Fibroblast of lung (primary cell): Measurements from ENCODE around the gene EIF4B. TPM values are rescaled to one million over a fixed set of nuclear protein-coding genes. Genes with fewer than 3 reads are reported as not detected.

Experiments
- DNase-seq, 2 donors: peaks; one replicate each; pipeline versions ENCODE4 v3.0.0 to v3.0.0-alpha.2; 2010; ENCODE audit warnings: low read depth in 2 of 2
- H2AFZ ChIP-seq: 2 replicates; pipeline ENCODE4 v1.5.1; 2012; ENCODE audit warnings: low read length, control low read depth, inconsistent platforms
- H3K27ac ChIP-seq: 2 replicates; pipeline ENCODE4 v1.5.1; 2011; ENCODE audit warnings: low read length, control low read depth; ENCODE audit not compliant: insufficient read depth
- H3K27me3 ChIP-seq: 2 replicates; pipeline ENCODE4 v1.5.1; 2011; ENCODE audit warnings: mild to moderate bottlenecking, low read length; ENCODE audit not compliant: control insufficient read depth, insufficient read depth
- H3K36me3 ChIP-seq: 2 replicates; pipeline ENCODE4 v1.5.1; 2011; ENCODE audit warnings: low read length; ENCODE audit not compliant: control insufficient read depth, insufficient read depth
- H3K4me1 ChIP-seq: 2 replicates; pipeline ENCODE4 v1.5.1; 2011; ENCODE audit warnings: low read length; ENCODE audit not compliant: control insufficient read depth, insufficient read depth; ENCODE audit errors: extremely low read depth
- H3K4me2 ChIP-seq: 2 replicates; pipeline ENCODE4 v1.5.1; 2011; ENCODE audit warnings: low read length, control low read depth; ENCODE audit not compliant: insufficient read depth; ENCODE audit errors: extremely low read depth
- H3K4me3 ChIP-seq, 4 experiments: fragments of 200-600 bp in 1 of 4; sonication (generic) in 1 of 4; replicated peaks in 1 of 4; 2 replicates each; pipeline ENCODE4 v1.5.1; 2011 to 2016; ENCODE audit warnings: low read length in 4 of 4, low read depth in 3 of 4, mild to moderate bottlenecking in 3 of 4, control low read depth in 2 of 4, inconsistent platforms in 1 of 4, mixed read lengths in 1 of 4; ENCODE audit not compliant: insufficient read depth in 1 of 4; ENCODE audit errors: control extremely low read depth in 1 of 4
- H3K79me2 ChIP-seq: 2 replicates; pipeline ENCODE4 v1.5.1; 2012; ENCODE audit warnings: mild to moderate bottlenecking, low read length, inconsistent platforms; ENCODE audit not compliant: control insufficient read depth, insufficient read depth
- H3K9ac ChIP-seq: 2 replicates; pipeline ENCODE4 v1.5.1; 2011; ENCODE audit warnings: mild to moderate bottlenecking, low read length, control low read depth; ENCODE audit not compliant: insufficient read depth
- H3K9me3 ChIP-seq: 2 replicates; pipeline ENCODE4 v1.5.1; 2012; ENCODE audit warnings: low read depth, low read length; ENCODE audit not compliant: control insufficient read depth, insufficient read depth
- H4K20me1 ChIP-seq: 2 replicates; pipeline ENCODE4 v1.5.1; 2011; ENCODE audit warnings: low read length; ENCODE audit not compliant: control insufficient read depth, insufficient read depth; ENCODE audit errors: extremely low read depth
- CTCF ChIP-seq, 2 donors: IDR thresholded peaks in 1 of 2; conservative IDR thresholded peaks in 1 of 2; 1 replicate in 1 of 2; 2 replicates in 1 of 2; pipeline ENCODE4 v1.5.1; 2011 to 2012; ENCODE audit warnings: low read length in 2 of 2, control low read depth in 1 of 2, inconsistent platforms in 1 of 2, low read depth in 1 of 2, mild to moderate bottlenecking in 1 of 2
- EZH2 ChIP-seq: IDR thresholded peaks from 2 replicates; pipeline ENCODE4 v1.5.1; 2012; ENCODE audit warnings: low read length, control low read depth, mild to moderate bottlenecking; ENCODE audit errors: missing control alignments
- polyA plus RNA-seq, 2 donors: library from polyadenylated mRNA; depleted of rRNA in 1 of 2; stranded (reverse) in 1 of 2; unstranded in 1 of 2; fragments of >200 nt; gene quantifications; 2 replicates each; pipeline ENCODE4 v1.2.1, GENCODE V29; 2011 to 2012; ENCODE audit warnings: missing spikeins in 1 of 2
- total RNA-seq: library from RNA; depleted of rRNA; stranded (reverse); fragments of >200 nt; gene quantifications from 2 replicates; pipeline ENCODE4 v1.2.1, GENCODE V29; 2014

EIF4B gene
- total and polyA plus RNA-seq, 2 donors (not counting 1 experiment from before 2014, with no cell fraction given) = 466 to 1,180 TPM

- H2AFZ ChIP-seq = no peak overlapping the region
- no peak for DNase-seq
- H4K20me1 ChIP-seq = no peaks in the 10 kb centered on the region
- H3K27ac ChIP-seq = no peak overlapping the region
- H3K36me3 ChIP-seq = peaks cover 19% of the 10 kb centered on the region
- H3K4me2 ChIP-seq = no peak overlapping the region
- H3K27me3 ChIP-seq = no peaks in the 10 kb centered on the region
- H3K9ac ChIP-seq = no peak overlapping the region
- no peak overlapping the region for H3K4me3 ChIP-seq
- H3K9me3 ChIP-seq = no peaks in the 10 kb centered on the region
- H3K79me2 ChIP-seq = peaks cover 8% of the 10 kb centered on the region
- peaks cover 16% of the 10 kb centered on the region for H3K4me1 ChIP-seq
- TF ChIP-seq CTCF (conservative IDR thresholded peaks at IDR 0.05 in 1 of 2, IDR thresholded peaks at IDR 0.05 in 1 of 2; ENCODE audit: low read depth in 1 of 2, low read length in 2 of 2) (no peak), EZH2 (no peak)
Measured at GRCh38 chr12:53077030-53077429, 70.8 kb downstream of the EIF4B start.

GRCh38 chr12:53078425-53079225, 72.4 kb downstream of the EIF4B start:
- no peak overlapping the region for H2AFZ ChIP-seq
- H4K20me1 ChIP-seq = no peaks in the 10 kb centered on the region
- peak overlapping the region; percentile 73 for H3K9ac ChIP-seq
- peaks cover 8% of the 10 kb centered on the region for H3K79me2 ChIP-seq
- peaks cover 9% of the 10 kb centered on the region for H3K4me1 ChIP-seq
- H3K9me3 ChIP-seq = no peaks in the 10 kb centered on the region
- peak overlapping the region; percentile 91 for H3K27ac ChIP-seq
- no peak for TF ChIP-seq EZH2
- TF ChIP-seq CTCF (conservative IDR thresholded peaks at IDR 0.05 in 1 of 2, IDR thresholded peaks at IDR 0.05 in 1 of 2; ENCODE audit: low read depth in 1 of 2, low read length in 2 of 2) = no peak
- H3K27me3 ChIP-seq = no peaks in the 10 kb centered on the region
- H3K36me3 ChIP-seq = peaks cover 17% of the 10 kb centered on the region
- peak in 1 of 2 donors; percentile 35 for DNase-seq
- H3K4me3 ChIP-seq = peak overlapping the region; percentile 73 to 86 (median 74)
- peak overlapping the region; percentile 88 for H3K4me2 ChIP-seq

GRCh38 chr12:53079226-53080117, 73.2 kb downstream of the EIF4B start, which contains the start of gene SPRYD3:
TSS of gene SPRYD3 (minus strand) at chr12:53079390. CDS start at chr12:53079333, 57 bp downstream.
- TF ChIP-seq EZH2 (no peak), CTCF (conservative IDR thresholded peaks at IDR 0.05 in 1 of 2, IDR thresholded peaks at IDR 0.05 in 1 of 2; ENCODE audit: low read depth in 1 of 2, low read length in 2 of 2) (no peak)

More at GRCh38 chr12:53079226-53080117, 73.2 kb downstream of the EIF4B start, which contains the start of gene SPRYD3:
- peak within 1 kb of the TSS; percentile 97 for H3K4me2 ChIP-seq
- peak within 1 kb of the TSS; percentile 91 for H3K27ac ChIP-seq
- H3K79me2 ChIP-seq = peaks cover 8% of the 10 kb centered on the region
- peak; percentile 97 for DNase-seq
- peaks cover 9% of the 10 kb centered on the region for H3K4me1 ChIP-seq
- peak within 1 kb of the TSS; percentile 73 to 86 (median 74) for H3K4me3 ChIP-seq
- no peaks in the 10 kb centered on the region for H4K20me1 ChIP-seq
- H3K36me3 ChIP-seq = peaks cover 10% of the 10 kb centered on the region
- no peaks in the 10 kb centered on the region for H3K9me3 ChIP-seq
- H3K9ac ChIP-seq = peak within 1 kb of the TSS; percentile 86
- H3K27me3 ChIP-seq = no peaks in the 10 kb centered on the region
- H2AFZ ChIP-seq = peak within 1 kb of the TSS; percentile 4
